ENCODE data around the gene LHFPL5. TPM values are rescaled to one million over a fixed set of nuclear protein-coding genes. Genes with fewer than 3 reads are reported as not detected.

The LHFPL5 gene
- total and polyA plus RNA-seq, 2 experiments from 2014 or later: not detected

GRCh38 chr6:35795453-35796071 is 9.6 kb upstream of the LHFPL5 start:
- WGBS, 2 experiments (ENCODE audit: low coverage in 1 of 2, low lambda C conversion rate in 2 of 2, missing lambda C conversion rate in 2 of 2): 69 to 70% methylated on average over 11 of the region's 11 CpGs

GRCh38 chr6:35796236-35796635 is 8.9 kb upstream of the LHFPL5 start:
- Histone ChIP-seq H3K4me2 (ENCODE audit: unreplicated experiment) (no peak overlapping the region), H3K79me2 (ENCODE audit: insufficient read depth) (no peaks in the 10 kb centered on the region), H3K4me1 (ENCODE audit: insufficient read depth) (no peaks in the 10 kb centered on the region), H3K4me3 (no peak overlapping the region), H3K27ac (no peak overlapping the region), H2AFZ (no peak overlapping the region), H3K9ac (no peak overlapping the region), H3K9me2 (ENCODE audit: insufficient read depth) (no peaks in the 10 kb centered on the region), H4K20me1 (ENCODE audit: insufficient read depth) (no peaks in the 10 kb centered on the region), H3K36me3 (ENCODE audit: low read depth) (no peaks in the 10 kb centered on the region), H3F3A (ENCODE audit: insufficient read depth) (no peaks in the 10 kb centered on the region), H3K27me3 (replicated peaks; ENCODE audit: insufficient read depth) (peaks cover 29% of the 10 kb centered on the region; the same call in 1 of the 2 replicates), H3K9me3 (ENCODE audit: low read depth) (no peaks in the 10 kb centered on the region)
- in situ Hi-C loops (cut with MboI): no loop called here
- no peak for DNase-seq
- WGBS, 2 experiments (ENCODE audit: low coverage in 1 of 2, low lambda C conversion rate in 2 of 2, missing lambda C conversion rate in 2 of 2): 65 to 69% methylated on average over 4 of the region's 4 CpGs
- TF ChIP-seq EZH2 (IDR thresholded peaks at IDR 0.05; ENCODE audit: insufficient read depth, poor library complexity, severe bottlenecking) (no peak), EZH2phosphoT487 (IDR thresholded peaks at IDR 0.05; ENCODE audit: insufficient read depth, low read depth) (no peak)

More at GRCh38 chr6:35795453-35796071, 9.6 kb upstream of the LHFPL5 start:
- Histone ChIP-seq H3K36me3 (ENCODE audit: low read depth) (no peaks in the 10 kb centered on the region), H3K79me2 (ENCODE audit: insufficient read depth) (no peaks in the 10 kb centered on the region), H2AFZ (no peak overlapping the region), H4K20me1 (ENCODE audit: insufficient read depth) (no peaks in the 10 kb centered on the region), H3K9me3 (ENCODE audit: low read depth) (no peaks in the 10 kb centered on the region), H3K9me2 (ENCODE audit: insufficient read depth) (no peaks in the 10 kb centered on the region), H3K4me3 (no peak overlapping the region), H3K4me2 (ENCODE audit: unreplicated experiment) (no peak overlapping the region), H3F3A (ENCODE audit: insufficient read depth) (no peaks in the 10 kb centered on the region), H3K27me3 (replicated peaks; ENCODE audit: insufficient read depth) (peaks cover 35% of the 10 kb centered on the region; the same call in 1 of the 2 replicates), H3K27ac (no peak overlapping the region), H3K9ac (no peak overlapping the region), H3K4me1 (ENCODE audit: insufficient read depth) (no peaks in the 10 kb centered on the region)
- no peak for DNase-seq
- no peak for TF ChIP-seq EZH2phosphoT487 (IDR thresholded peaks at IDR 0.05; ENCODE audit: insufficient read depth, low read depth)
- no peak for TF ChIP-seq EZH2 (IDR thresholded peaks at IDR 0.05; ENCODE audit: insufficient read depth, poor library complexity, severe bottlenecking)
- in situ Hi-C loops (cut with MboI): no loop called here

DNA sequence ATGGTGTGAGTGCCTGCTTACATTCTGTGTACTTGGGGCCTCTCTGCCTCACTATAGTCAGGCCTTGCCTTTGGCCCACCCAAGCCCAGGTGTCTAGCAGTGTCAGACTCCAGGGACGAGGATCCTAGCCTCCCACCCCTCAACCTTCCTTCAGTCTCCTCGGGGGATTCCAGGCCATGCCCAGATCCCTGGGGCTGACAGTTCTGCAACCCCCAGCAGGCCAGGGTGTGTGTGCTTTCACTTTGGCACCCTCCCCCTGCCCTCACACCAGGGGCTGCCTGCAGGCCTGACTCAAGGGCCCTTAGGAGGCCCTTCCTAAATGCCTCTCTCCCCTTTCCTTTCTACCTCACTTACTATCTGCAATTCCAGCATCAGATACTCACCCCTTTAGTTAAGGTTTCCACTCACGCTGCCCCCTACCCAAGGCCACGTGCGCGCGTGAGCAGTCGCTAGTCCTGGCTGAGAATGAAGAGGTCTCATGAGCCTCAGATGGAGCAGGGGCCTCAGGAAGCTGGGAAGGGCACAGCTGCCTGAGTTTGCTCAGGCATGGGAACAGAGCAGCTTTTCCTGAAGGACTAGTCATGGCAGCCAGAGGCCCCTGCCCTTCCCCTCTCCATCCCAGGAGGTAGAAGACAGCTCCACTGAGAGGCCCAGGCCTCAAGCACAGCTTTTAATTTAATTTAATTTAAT is 7.2 kb upstream of the LHFPL5 start:
- Histone ChIP-seq H3K27me3 (replicated peaks; ENCODE audit: insufficient read depth) (peaks cover 19% of the 10 kb centered on the region; the same call in 1 of the 2 replicates), H3K9me3 (ENCODE audit: low read depth) (no peaks in the 10 kb centered on the region), H3K4me2 (ENCODE audit: unreplicated experiment) (no peak overlapping the region), H3K9me2 (ENCODE audit: insufficient read depth) (no peaks in the 10 kb centered on the region), H4K20me1 (ENCODE audit: insufficient read depth) (no peaks in the 10 kb centered on the region), H3K9ac (no peak overlapping the region), H3K36me3 (ENCODE audit: low read depth) (no peaks in the 10 kb centered on the region), H3K79me2 (ENCODE audit: insufficient read depth) (no peaks in the 10 kb centered on the region), H3K27ac (no peak overlapping the region), H3K4me1 (ENCODE audit: insufficient read depth) (no peaks in the 10 kb centered on the region), H2AFZ (no peak overlapping the region), H3F3A (ENCODE audit: insufficient read depth) (no peaks in the 10 kb centered on the region), H3K4me3 (no peak overlapping the region)
- TF ChIP-seq EZH2 (IDR thresholded peaks at IDR 0.05; ENCODE audit: insufficient read depth, poor library complexity, severe bottlenecking): no peak
- no peak for TF ChIP-seq EZH2phosphoT487 (IDR thresholded peaks at IDR 0.05; ENCODE audit: insufficient read depth, low read depth)
- in situ Hi-C loops (cut with MboI): no loop called here
- no peak for DNase-seq
- WGBS, 2 experiments (ENCODE audit: low coverage in 1 of 2, low lambda C conversion rate in 2 of 2, missing lambda C conversion rate in 2 of 2): 61 to 66% methylated on average over 8 of the region's 8 CpGs

GRCh38 chr6:35798706-35799105 is 6.4 kb upstream of the LHFPL5 start:
- H3K27ac ChIP-seq: no peak overlapping the region
- 56 to 62% methylated on average over 5 of the region's 5 CpGs for WGBS, 2 experiments (ENCODE audit: low coverage in 1 of 2, low lambda C conversion rate in 2 of 2, missing lambda C conversion rate in 2 of 2)
- H3K36me3 ChIP-seq (ENCODE audit: low read depth): no peaks in the 10 kb centered on the region
- no peak overlapping the region for H3K9ac ChIP-seq
- peaks cover 14% of the 10 kb centered on the region; the same call in 1 of the 2 replicates for H3K27me3 ChIP-seq (replicated peaks; ENCODE audit: insufficient read depth)
- no peak overlapping the region for H2AFZ ChIP-seq
- in situ Hi-C loops (cut with MboI): no loop called here
- no peaks in the 10 kb centered on the region for H3F3A ChIP-seq (ENCODE audit: insufficient read depth)
- no peaks in the 10 kb centered on the region for H3K9me3 ChIP-seq (ENCODE audit: low read depth)
- H4K20me1 ChIP-seq (ENCODE audit: insufficient read depth): no peaks in the 10 kb centered on the region
- no peak for TF ChIP-seq EZH2phosphoT487 (IDR thresholded peaks at IDR 0.05; ENCODE audit: insufficient read depth, low read depth)
- TF ChIP-seq EZH2 (IDR thresholded peaks at IDR 0.05; ENCODE audit: insufficient read depth, poor library complexity, severe bottlenecking): no peak
- H3K79me2 ChIP-seq (ENCODE audit: insufficient read depth): no peaks in the 10 kb centered on the region
- H3K9me2 ChIP-seq (ENCODE audit: insufficient read depth): no peaks in the 10 kb centered on the region
- H3K4me2 ChIP-seq (ENCODE audit: unreplicated experiment): no peak overlapping the region
- no peak for DNase-seq
- no peaks in the 10 kb centered on the region for H3K4me1 ChIP-seq (ENCODE audit: insufficient read depth)
- H3K4me3 ChIP-seq: no peak overlapping the region

Measured in GM23248 (cell line).